Keratinocyte (primary cell): ENCODE measurements around the gene NOTCH1. TPM values are rescaled to one million over a fixed set of nuclear protein-coding genes. Genes with fewer than 3 reads are reported as not detected.

Experiments used
- DNase-seq: peaks from one replicate; pipeline ENCODE4 v3.0.0-alpha.2; 2011; ENCODE audit warnings: low read depth, missing footprints, low spot score
- FAIRE-seq: peaks from 2 replicates; lab custom pipeline; 2011; peaks lifted over from hg19 to GRCh38; lab: Jason Lieb, UNC
- H2AFZ ChIP-seq: 2 replicates; pipeline ENCODE4 v1.6.0; 2012; ENCODE audit warnings: low read length, control low read depth, inconsistent platforms; ENCODE audit not compliant: control insufficient read depth
- H3K27ac ChIP-seq: 2 replicates; pipeline ENCODE4 v1.5.1; 2011; ENCODE audit warnings: low read length; ENCODE audit not compliant: control insufficient read depth, insufficient read depth
- H3K27me3 ChIP-seq: 3 replicates; pipeline ENCODE4 v1.6.0; 2011; ENCODE audit warnings: low read length; ENCODE audit not compliant: control insufficient read depth, insufficient read depth; ENCODE audit errors: extremely low read depth
- H3K36me3 ChIP-seq, 2 experiments: 2 replicates in 1 of 2; 3 replicates in 1 of 2; pipeline ENCODE4 v1.5.1; 2011; ENCODE audit warnings: low read length in 2 of 2, mild to moderate bottlenecking in 1 of 2; ENCODE audit not compliant: control insufficient read depth in 2 of 2, insufficient read depth in 2 of 2; ENCODE audit errors: extremely low read depth in 1 of 2
- H3K4me1 ChIP-seq: 3 replicates; pipeline ENCODE4 v1.5.1; 2011; ENCODE audit warnings: low read length; ENCODE audit not compliant: control insufficient read depth, insufficient read depth; ENCODE audit errors: extremely low read depth
- H3K4me2 ChIP-seq: 3 replicates; pipeline ENCODE4 v1.6.0; 2011; ENCODE audit warnings: low read depth, low read length; ENCODE audit not compliant: control insufficient read depth, insufficient read depth; ENCODE audit errors: extremely low read depth
- H3K4me3 ChIP-seq, 3 experiments: fragments of 200-600 bp in 1 of 3; sonication (generic) in 1 of 3; 2 replicates in 2 of 3; 3 replicates in 1 of 3; pipeline ENCODE4 v1.5.1; 2011 to 2016; ENCODE audit warnings: low read length in 3 of 3, mild to moderate bottlenecking in 3 of 3, control low read depth in 2 of 3, inconsistent platforms in 1 of 3, low read depth in 1 of 3, mixed read lengths in 1 of 3, mixed run types in 1 of 3, moderate library complexity in 1 of 3; ENCODE audit not compliant: control insufficient read depth in 2 of 3, insufficient read depth in 2 of 3; ENCODE audit errors: extremely low read depth in 1 of 3
- H3K79me2 ChIP-seq: 2 replicates; pipeline ENCODE4 v1.6.0; 2012; ENCODE audit warnings: low read length; ENCODE audit not compliant: control insufficient read depth, insufficient read depth
- H3K9ac ChIP-seq: 3 replicates; pipeline ENCODE4 v1.6.0; 2011; ENCODE audit warnings: low read length; ENCODE audit not compliant: control insufficient read depth, insufficient read depth; ENCODE audit errors: extremely low read depth
- H3K9me1 ChIP-seq: 3 replicates; pipeline ENCODE4 v1.6.0; 2011; ENCODE audit warnings: low read length; ENCODE audit not compliant: control insufficient read depth, insufficient read depth; ENCODE audit errors: extremely low read depth
- H3K9me3 ChIP-seq: 2 replicates; pipeline ENCODE4 v1.5.1; 2012; ENCODE audit warnings: low read depth, low read length; ENCODE audit not compliant: control insufficient read depth
- H4K20me1 ChIP-seq: 3 replicates; pipeline ENCODE4 v1.6.0; 2011; ENCODE audit warnings: low read length; ENCODE audit not compliant: control insufficient read depth, insufficient read depth; ENCODE audit errors: extremely low read depth
- CTCF ChIP-seq, 3 experiments: IDR thresholded peaks in 1 of 3; conservative IDR thresholded peaks in 1 of 3; optimal IDR thresholded peaks in 1 of 3; 2 replicates in 2 of 3; 3 replicates in 1 of 3; pipeline versions ENCODE3 to v1.5.1; 2011; ENCODE audit warnings: low read length in 3 of 3, mild to moderate bottlenecking in 3 of 3, moderate library complexity in 2 of 3, control low read depth in 1 of 3, inconsistent platforms in 1 of 3; ENCODE audit not compliant: insufficient read depth in 2 of 3; ENCODE audit errors: extremely low read depth in 1 of 3
- EZH2 ChIP-seq: IDR thresholded peaks from one replicate; pipeline ENCODE4 v1.6.1; 2012; ENCODE audit warnings: inconsistent platforms, mild to moderate bottlenecking, low read length, moderate library complexity
- dilution Hi-C: fragments of 300-500 bp; cut with MboI; formaldehyde crosslinking; loops from one replicate; pipeline ENCODE4 v1.7.0; 2020; ENCODE audit warnings: low sequenced_read_pairs; ENCODE audit not compliant: extremely low pct_ligation_motif_present
- polyA plus RNA-seq, 5 experiments: library from polyadenylated mRNA; depleted of rRNA in 3 of 5; stranded (reverse) in 3 of 5; stranded (forward) in 1 of 5; unstranded in 1 of 5; fragments of >200 nt; gene quantifications; 1 replicate in 1 of 5; 2 replicates in 3 of 5; 3 replicates in 1 of 5; pipeline versions ENCODE4 v1.2.1 to v1.2.3, GENCODE V29; 2011 to 2012; ENCODE audit warnings: missing spikeins in 2 of 5, low read depth in 1 of 5, low replicate concordance in 1 of 5

NOTCH1 gene
- polyA plus RNA-seq, 1 donor (not counting 4 experiments of a cell fraction or from before 2014, with no cell fraction given), result 6.1 TPM

- Histone ChIP-seq H3K79me2 (no peaks in the 10 kb centered on the region), H3K4me3 (no peak overlapping the region), H3K4me1 (no peaks in the 10 kb centered on the region), H3K9me1 (no peaks in the 10 kb centered on the region), H3K36me3 (peaks cover 10 to 27% of the 10 kb centered on the region in 2 experiments), H3K9ac (no peak overlapping the region), H4K20me1 (peaks cover 8% of the 10 kb centered on the region), H3K27ac (no peak overlapping the region), H3K9me3 (no peaks in the 10 kb centered on the region), H3K27me3 (no peaks in the 10 kb centered on the region), H2AFZ (no peak overlapping the region), H3K4me2 (no peak overlapping the region)
- DNase-seq, result no peak
- dilution Hi-C loops, result no loop called here
- no peak for TF ChIP-seq CTCF (optimal IDR thresholded peaks at IDR 0.05 in 1 of 3, IDR thresholded peaks at IDR 0.05 in 1 of 3, conservative IDR thresholded peaks at IDR 0.05 in 1 of 3; ENCODE audit: extremely low read depth in 1 of 3, insufficient read depth in 2 of 3, low read length in 3 of 3)
- TF ChIP-seq EZH2, result no peak
- no peak for FAIRE-seq
These were observed 51.8 kb downstream of the NOTCH1 start for GRCh38 chr9:136494012-136494411.

GRCh38 chr9:136493567-136493971, 52.3 kb downstream of the NOTCH1 start:
- no peaks in the 10 kb centered on the region for H3K79me2 ChIP-seq
- H3K4me2 ChIP-seq, result no peak overlapping the region
- H3K4me1 ChIP-seq, result no peaks in the 10 kb centered on the region
- peaks cover 8 to 24% of the 10 kb centered on the region in 2 experiments for H3K36me3 ChIP-seq
- FAIRE-seq (no peak), DNase-seq (no peak)
- dilution Hi-C loops, result no loop called here
- no peak overlapping the region for H3K4me3 ChIP-seq
- TF ChIP-seq CTCF (optimal IDR thresholded peaks at IDR 0.05 in 1 of 3, IDR thresholded peaks at IDR 0.05 in 1 of 3, conservative IDR thresholded peaks at IDR 0.05 in 1 of 3; ENCODE audit: extremely low read depth in 1 of 3, insufficient read depth in 2 of 3, low read length in 3 of 3) (no peak), EZH2 (no peak)
- no peaks in the 10 kb centered on the region for H3K9me3 ChIP-seq
- H3K27me3 ChIP-seq, result no peaks in the 10 kb centered on the region
- H3K9me1 ChIP-seq, result no peaks in the 10 kb centered on the region
- H2AFZ ChIP-seq, result no peak overlapping the region
- H3K27ac ChIP-seq, result no peak overlapping the region
- peaks cover 8% of the 10 kb centered on the region for H4K20me1 ChIP-seq
- H3K9ac ChIP-seq, result no peak overlapping the region
